Heart right ventricle (tissue), 16 donors: ENCODE results near the gene PSMB1. TPM values are rescaled to one million over a fixed set of nuclear protein-coding genes. Genes with fewer than 3 reads are reported as not detected.

ENCODE experiments used
- ATAC-seq, 8 donors: fragments of 200-7000 bp; cut with Tn5 transposase; one replicate each; pipeline ENCODE4 v1.9.1; 2020; ENCODE audit warnings: mild to moderate bottlenecking in 8 of 8, moderate library complexity in 8 of 8, moderate number of reproducible peaks in 1 of 8
- DNase-seq, 2 donors: peaks; one replicate each; pipeline ENCODE4 v3.0.0-alpha.2; 2020
- H3K27ac ChIP-seq, 10 donors: fragments of 200-600 bp; sonication (generic) in 2 of 10; one replicate each; pipeline versions ENCODE4 v1.5.0 to v1.8.0; 2020 to 2022; ENCODE audit warnings: mild to moderate bottlenecking in 3 of 10
- H3K27me3 ChIP-seq, 7 donors: fragments of 200-600 bp; one replicate each; pipeline ENCODE4 v1.8.0; 2021 to 2022; ENCODE audit warnings: mild to moderate bottlenecking in 2 of 7
- H3K36me3 ChIP-seq, 9 donors: fragments of 200-600 bp; sonication (generic) in 1 of 9; one replicate each; pipeline versions ENCODE4 v1.5.0 to v1.8.0; 2020 to 2022; ENCODE audit warnings: mild to moderate bottlenecking in 2 of 9
- H3K4me1 ChIP-seq, 9 donors: fragments of 200-600 bp; sonication (generic) in 1 of 9; one replicate each; pipeline versions ENCODE4 v1.5.0 to v1.8.0; 2020 to 2022; ENCODE audit warnings: mild to moderate bottlenecking in 4 of 9
- H3K4me3 ChIP-seq, 10 donors: fragments of 200-600 bp; sonication (generic) in 2 of 10; one replicate each; pipeline versions ENCODE4 v1.5.0 to v1.8.0; 2020 to 2022; ENCODE audit warnings: mild to moderate bottlenecking in 7 of 10, moderate library complexity in 2 of 10
- H3K9me3 ChIP-seq, 11 donors: fragments of 200-600 bp in 10 of 11; sonication (generic) in 2 of 11; one replicate each; pipeline versions ENCODE4 v1.5.0 to v1.8.0; 2013 to 2022; ENCODE audit warnings: mild to moderate bottlenecking in 2 of 11, control low read depth in 1 of 11, moderate library complexity in 1 of 11
- CTCF ChIP-seq, 9 donors: fragments of 200-600 bp; sonication (generic) in 2 of 9; IDR thresholded peaks; one replicate each; pipeline versions ENCODE4 v1.5.0 to v1.8.0; 2021 to 2022; ENCODE audit warnings: antibody characterized with exemption in 9 of 9, mild to moderate bottlenecking in 5 of 9, moderate library complexity in 1 of 9
- WGBS, 2 donors: extraction: QIAGEN DNeasy Blood & Tissue Kit; methylation state at CpG; one replicate each; pipeline ENCODE4 v1.1.7; 2013; ENCODE audit warnings: inconsistent platforms in 1 of 2; 5-methylcytosine and 5-hydroxymethylcytosine counted together
- intact Hi-C, 10 donors: fragments of 100-400 bp; cut with DNase I; formaldehyde crosslinking; loops; one replicate each; pipeline versions ENCODE4 v1.11.1 to v1.14.2; 2022
- polyA plus RNA-seq, 2 donors: library from polyadenylated mRNA; stranded (reverse); fragments of 200-250 nt; gene quantifications; one replicate each; pipeline ENCODE4 v1.2.3, GENCODE V29; 2013
- total RNA-seq, 10 donors: library from RNA; stranded (reverse); fragmentation: NEBNext Ultra II Directional in 3 of 10; extraction: Animal tissue kit (Norgen Biotek cat#: 25700) in 3 of 10; gene quantifications; one replicate each; pipeline versions ENCODE4 v1.2.1 to v1.2.4, GENCODE V29; 2021 to 2023
- donor health status: Arrhythmogenic right ventricular cardiomyopathy.
- donor health status: ischemic (EF 13 %, LVEDD 7.1; RV severe dilation, severe dysfunction).
- donor health status: healthy with polysubstance abuse.
- donor health status: DM: no; HTN: yes; CAD: no.
- donor health status: DM: no; HTN: no; CAD: no.
- donor health status: ischemic (EF 25% LVEDD 6.9; RV normal size, moderate dysfunction).
- donor health status: ischemic (EF 25% LVEDD 5.7; RV mildly dilated, moderate dysfunction).
- donor health status: healthy.
- donor health status: DM: yes; HTN: yes; CAD: no.
- donor health status: Ischemic cardiomyopathy.
- donor health status: ischemic (EF 35%, LVEDD 5.7; RV mildly dilated, moderate dysfunction).
- donor health status: nonischemic (EF 11% LVEDD 7.7; RV severe dilation, severe dysfunction).
- donor health status: DM: yes; HTN: yes; CAD: no.
- donor health status: PGD.
- donor health status: ischemic (EF 29% LVEDD 5.4; RV normal size, mild dysfunction).
- donor health status: nonischemic (EF 23%, LVEDD 6.1; RV moderate dilation, normal function).

Gene PSMB1
- total and polyA plus RNA-seq, 12 donors = 117 to 309 (median 144) TPM

- H3K36me3 ChIP-seq = no peaks in the 10 kb centered on the region
- 18 to 30% methylated on average over 4 of the region's 4 CpGs for WGBS, 2 donors
- H3K9me3 ChIP-seq = peaks cover 0 to 17% (median 0%) of the 10 kb centered on the region in 11 donors
- TF ChIP-seq CTCF (IDR thresholded peaks at IDR 0.05) = no peak
- no peak overlapping the region for H3K4me3 ChIP-seq
- DNase-seq (no peak), ATAC-seq (no peak)
- intact Hi-C loops = no loop called here
- H3K27ac ChIP-seq = no peak overlapping the region
- H3K27me3 ChIP-seq = peaks cover 0 to 15% (median 0%) of the 10 kb centered on the region in 7 donors
- no peaks in the 10 kb centered on the region for H3K4me1 ChIP-seq
Observed at GRCh38 chr6:170497841-170498301, 55.2 kb downstream of the PSMB1 start.

- H3K36me3 ChIP-seq = no peaks in the 10 kb centered on the region
- H3K27me3 ChIP-seq = peaks cover 0 to 5% (median 0%) of the 10 kb centered on the region in 7 donors
- H3K9me3 ChIP-seq = no peaks in the 10 kb centered on the region
- no peak for TF ChIP-seq CTCF (IDR thresholded peaks at IDR 0.05)
- 94 to 96% methylated on average over 2 of the region's 2 CpGs for WGBS, 2 donors
- ATAC-seq (no peak), DNase-seq (no peak)
- H3K27ac ChIP-seq = no peak overlapping the region
- no peaks in the 10 kb centered on the region for H3K4me1 ChIP-seq
- H3K4me3 ChIP-seq = no peak overlapping the region
- intact Hi-C loops = no loop called here
Observed at GRCh38 chr6:170493354-170493753, 59.8 kb downstream of the PSMB1 start.

GRCh38 chr6:170490259-170490658, 62.8 kb downstream of the PSMB1 start:
- Histone ChIP-seq H3K36me3 (no peaks in the 10 kb centered on the region), H3K27me3 (peaks cover 0 to 3% (median 0%) of the 10 kb centered on the region in 7 donors), H3K4me3 (no peak overlapping the region), H3K9me3 (no peaks in the 10 kb centered on the region), H3K27ac (no peak overlapping the region), H3K4me1 (no peaks in the 10 kb centered on the region)
- DNase-seq (no peak), ATAC-seq (no peak)
- TF ChIP-seq CTCF (IDR thresholded peaks at IDR 0.05) = no peak
- intact Hi-C loops = no loop called here
- 75 to 80% methylated on average over 4 of the region's 4 CpGs for WGBS, 2 donors

GRCh38 chr6:170489836-170490235, 63.3 kb downstream of the PSMB1 start:
- no peak overlapping the region for H3K4me3 ChIP-seq
- WGBS, 2 donors = 73 to 80% methylated on average over 3 of the region's 3 CpGs
- intact Hi-C loops = no loop called here
- TF ChIP-seq CTCF (IDR thresholded peaks at IDR 0.05) = no peak
- H3K27ac ChIP-seq = no peak overlapping the region
- no peaks in the 10 kb centered on the region for H3K36me3 ChIP-seq
- DNase-seq (no peak), ATAC-seq (no peak)
- H3K4me1 ChIP-seq = no peaks in the 10 kb centered on the region
- H3K27me3 ChIP-seq = peaks cover 0 to 3% (median 0%) of the 10 kb centered on the region in 7 donors
- H3K9me3 ChIP-seq = no peaks in the 10 kb centered on the region
